GM13976 (cell line): ENCODE measurements around the gene MPI.
"Not testable (repeated sequence)": the region's sequence is repeated elsewhere in the genome, so short reads cannot be mapped to it uniquely, and the experiment has no call there.

Experiments used
- DNase-seq: peaks from one replicate; pipeline ENCODE4 v3.0.0; 2012; ENCODE audit warnings: low spot score
- CTCF ChIP-seq: IDR thresholded peaks from 2 replicates; pipeline ENCODE4 v1.5.1; 2012; ENCODE audit warnings: borderline replicate concordance, mild to moderate bottlenecking; ENCODE audit not compliant: insufficient read depth; ENCODE audit errors: extremely low read depth, missing control alignments, control extremely low read depth
- in situ Hi-C: fragments of 300-500 bp; cut with MboI; formaldehyde crosslinking; loops from one replicate; pipeline ENCODE4 v1.12.0; 2022; ENCODE audit warnings: low sequenced_read_pairs, mixed read lengths, inconsistent platforms; ENCODE audit not compliant: unreplicated experiment

The MPI gene

DNA sequence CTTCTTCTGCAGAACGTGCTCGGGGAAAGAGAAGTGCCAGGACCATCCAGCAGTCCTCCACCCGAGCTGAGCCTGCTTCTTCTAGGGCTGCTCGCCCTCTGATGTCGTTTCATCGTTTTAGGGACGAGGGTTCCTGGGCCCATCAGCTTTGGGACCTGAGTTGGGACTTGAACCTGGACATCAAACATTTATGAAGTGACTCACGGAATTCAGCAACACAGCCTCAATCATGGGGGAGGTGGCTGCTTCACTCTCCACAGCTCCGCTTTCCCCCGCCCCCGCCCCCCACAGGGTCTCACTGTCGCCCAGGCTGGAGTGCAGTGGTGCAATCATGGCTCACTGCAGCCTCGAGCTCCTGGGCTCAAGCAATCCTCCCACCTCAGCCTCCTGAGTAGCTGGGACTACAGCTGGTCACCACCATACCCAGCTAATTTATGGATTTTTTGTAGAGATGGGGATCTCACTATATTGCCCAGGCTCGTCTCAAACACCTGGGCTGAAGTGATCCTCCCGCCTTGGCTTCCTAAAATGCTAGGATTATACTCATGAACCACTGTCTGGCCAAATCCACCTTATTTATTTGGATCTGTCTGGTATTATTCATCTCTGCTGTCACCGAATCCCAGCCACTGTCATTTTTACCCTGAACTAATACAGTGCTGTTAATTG, 16.0 kb upstream of the MPI start:
- no peak for DNase-seq
- no peak for TF ChIP-seq CTCF
- in situ Hi-C loops: no loop called here

DNA sequence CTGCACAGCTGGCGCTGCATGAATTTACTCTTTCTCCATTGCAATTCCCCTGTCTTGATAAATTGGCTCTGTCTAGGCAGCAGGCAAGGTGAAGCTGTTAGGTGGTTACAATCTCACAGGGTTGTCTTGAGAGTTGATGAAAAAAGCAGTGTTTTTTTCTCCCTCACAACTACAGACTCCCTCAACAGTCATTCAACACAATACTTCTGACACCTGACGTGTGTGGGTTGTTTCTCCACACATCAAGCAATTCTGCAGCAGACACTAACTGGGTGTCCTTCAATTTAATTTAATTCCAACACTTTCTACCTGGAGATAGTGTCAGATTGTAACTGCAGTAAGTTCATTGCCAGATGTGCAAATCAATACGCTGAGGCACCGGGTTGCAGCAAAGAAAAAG, 11.6 kb upstream of the MPI start:
- in situ Hi-C loops: no loop called here
- TF ChIP-seq CTCF: no peak
- no peak for DNase-seq

DNA sequence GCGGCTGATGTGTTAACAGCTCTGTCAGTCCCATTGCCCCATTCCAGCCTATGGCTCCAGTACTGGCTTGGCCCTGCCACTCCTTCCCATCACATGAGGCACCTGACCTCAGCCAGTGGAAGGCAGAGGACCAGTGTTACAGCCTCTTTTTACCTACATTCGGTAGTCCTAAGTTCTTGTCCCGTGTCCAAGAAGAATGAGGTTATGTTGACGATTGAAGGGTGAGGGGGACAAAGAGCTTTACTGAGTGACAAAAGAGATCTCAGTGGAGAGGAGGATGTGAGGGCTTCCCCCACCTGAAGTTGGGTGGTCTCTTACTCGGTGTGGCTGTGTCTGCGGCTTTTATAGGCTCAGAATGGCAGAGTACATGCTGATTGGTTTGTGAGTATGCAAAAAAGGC, 7.3 kb upstream of the MPI start:
- in situ Hi-C loops: no loop called here
- no peak for DNase-seq

DNA sequence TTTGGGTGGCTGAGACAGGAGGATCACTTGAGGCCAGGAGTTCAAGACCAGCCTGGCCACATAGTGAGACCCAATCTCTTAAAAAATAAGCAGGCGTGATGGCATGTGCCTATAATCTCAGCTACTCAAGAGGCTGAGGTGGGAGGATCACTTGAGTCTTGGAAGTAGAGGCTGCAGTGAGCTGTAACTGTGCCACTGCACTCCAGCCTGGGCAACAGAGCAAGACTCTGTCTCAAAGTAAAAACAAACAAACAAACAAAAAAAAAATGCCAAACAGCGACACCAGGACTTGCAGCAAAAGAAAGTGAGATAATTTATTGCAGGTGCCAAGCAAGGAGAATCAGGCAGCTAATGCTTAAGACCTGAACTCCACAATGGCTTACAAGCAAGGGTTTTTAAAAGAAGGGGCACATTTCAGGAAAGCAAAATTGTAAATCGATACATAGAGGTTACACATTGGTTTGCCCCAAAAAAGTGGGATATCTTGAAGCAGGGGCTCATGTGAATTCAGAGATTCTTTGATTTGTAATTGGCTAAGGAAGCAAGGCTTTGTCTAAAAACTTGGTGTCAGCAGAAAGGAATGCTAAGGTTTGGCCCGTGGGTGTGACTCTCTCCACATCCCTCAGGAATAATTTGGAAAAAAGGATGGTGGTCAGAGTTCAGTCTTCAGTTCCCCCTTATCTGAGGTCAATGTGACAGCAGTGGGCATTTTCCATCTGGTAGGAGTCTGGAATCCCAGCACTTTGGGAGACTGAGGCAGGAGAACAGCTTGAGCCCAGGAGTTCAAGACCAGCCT, 5.2 kb upstream of the MPI start:
- TF ChIP-seq CTCF: no peak
- DNase-seq: no peak
- in situ Hi-C loops: no loop called here

More for the DNA sequence above, 7.3 kb upstream of the MPI start:
- no peak for TF ChIP-seq CTCF

GRCh38 chr15:74885461-74885860, 4.4 kb upstream of the MPI start:
- in situ Hi-C loops: no loop called here
- no peak for TF ChIP-seq CTCF
- no peak for DNase-seq

DNA sequence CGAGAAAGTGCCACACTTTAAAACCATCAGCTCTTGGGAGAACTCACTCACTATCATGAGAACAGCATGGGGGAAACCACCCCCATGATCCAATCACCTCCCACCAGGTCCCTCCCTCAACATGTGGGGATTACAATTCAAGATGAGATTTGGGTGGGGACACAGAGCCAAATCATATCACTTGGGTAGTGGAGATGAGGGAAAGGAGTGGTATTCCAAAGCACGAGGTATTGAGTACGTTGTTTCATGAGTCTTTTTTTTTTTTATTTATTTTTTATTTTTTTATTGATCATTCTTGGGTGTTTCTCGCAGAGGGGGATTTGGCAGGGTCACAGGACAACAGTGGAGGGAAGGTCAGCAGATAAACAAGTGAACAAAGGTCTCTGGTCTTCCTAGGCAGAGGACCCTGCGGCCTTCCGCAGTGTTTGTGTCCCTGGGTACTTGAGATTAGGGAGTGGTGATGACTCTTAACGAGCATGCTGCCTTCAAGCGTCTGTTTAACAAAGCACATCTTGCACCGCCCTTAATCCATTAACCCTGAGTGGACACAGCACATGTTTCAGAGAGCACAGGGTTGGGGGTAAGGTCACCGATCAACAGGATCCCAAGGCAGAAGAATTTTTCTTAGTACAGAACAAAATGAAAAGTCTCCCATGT, 2.2 kb upstream of the MPI start:
- in situ Hi-C loops, DNase-seq: not testable (repeated sequence)

DNA sequence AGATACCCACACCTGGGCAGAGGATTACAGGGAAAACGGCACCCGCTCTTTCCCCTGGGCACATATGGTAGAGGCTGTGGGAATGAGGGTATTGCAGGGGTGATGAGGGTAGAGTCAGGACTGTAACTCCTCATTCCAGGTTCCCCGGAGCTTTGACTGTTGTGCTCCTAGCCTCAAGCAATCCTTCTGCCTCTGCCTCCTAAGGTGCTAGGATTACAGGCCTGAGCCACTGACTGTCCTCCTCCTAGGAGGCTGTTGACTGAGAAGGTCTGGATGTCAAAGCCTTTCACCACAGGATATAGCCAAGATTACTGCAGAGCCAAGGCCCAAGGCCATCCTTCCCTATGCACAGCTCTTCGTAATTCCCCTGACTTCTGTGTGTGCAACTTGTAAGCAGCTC, 1.1 kb upstream of the MPI start:
- no peak for TF ChIP-seq CTCF
- in situ Hi-C loops: no loop called here
- no peak for DNase-seq
